GM18505 (cell line): ENCODE data around the gene CCNB2.

Experiments used
- ATAC-seq: cut with Tn5 transposase; IDR thresholded peaks from one replicate; pipeline ENCODE4 v1.9.1; 2021; ENCODE audit not compliant: unreplicated experiment
- POLR2A ChIP-seq: IDR thresholded peaks from 4 replicates; pipeline ENCODE4 v1.6.1; 2011; ENCODE audit warnings: borderline replicate concordance; ENCODE audit not compliant: insufficient read depth, insufficient read length; ENCODE audit errors: extremely low read depth

CCNB2 gene

GRCh38 chr15:59166601-59167265 lies 61.8 kb downstream of the CCNB2 start:
- ATAC-seq: no peak
- TF ChIP-seq POLR2A: no peak

GRCh38 chr15:59168536-59168935 lies 63.6 kb downstream of the CCNB2 start:
- ATAC-seq: no peak
- TF ChIP-seq POLR2A: no peak

DNA sequence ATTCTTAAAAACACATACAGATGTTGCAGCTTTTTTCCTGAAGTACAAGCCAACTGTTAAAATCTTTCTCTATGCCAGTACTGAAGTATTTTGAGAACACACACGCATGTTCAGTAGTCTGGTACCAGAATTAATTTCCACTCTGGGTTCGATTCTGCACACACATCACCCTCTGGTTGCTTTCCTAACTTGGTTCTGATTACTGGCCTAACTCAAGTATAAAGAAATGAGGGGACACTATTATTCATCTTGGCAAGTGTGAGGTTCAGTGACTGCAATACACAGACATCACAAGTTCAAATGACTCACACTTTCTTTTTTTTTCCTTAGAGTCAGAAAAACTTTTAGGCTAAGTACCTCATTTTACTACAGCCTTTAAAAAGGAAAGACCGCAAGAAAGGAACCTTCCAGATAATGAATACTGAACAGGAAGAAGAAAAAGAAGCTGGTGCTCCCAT lies 64.3 kb downstream of the CCNB2 start:
- no peak for TF ChIP-seq POLR2A
- ATAC-seq: no peak

DNA sequence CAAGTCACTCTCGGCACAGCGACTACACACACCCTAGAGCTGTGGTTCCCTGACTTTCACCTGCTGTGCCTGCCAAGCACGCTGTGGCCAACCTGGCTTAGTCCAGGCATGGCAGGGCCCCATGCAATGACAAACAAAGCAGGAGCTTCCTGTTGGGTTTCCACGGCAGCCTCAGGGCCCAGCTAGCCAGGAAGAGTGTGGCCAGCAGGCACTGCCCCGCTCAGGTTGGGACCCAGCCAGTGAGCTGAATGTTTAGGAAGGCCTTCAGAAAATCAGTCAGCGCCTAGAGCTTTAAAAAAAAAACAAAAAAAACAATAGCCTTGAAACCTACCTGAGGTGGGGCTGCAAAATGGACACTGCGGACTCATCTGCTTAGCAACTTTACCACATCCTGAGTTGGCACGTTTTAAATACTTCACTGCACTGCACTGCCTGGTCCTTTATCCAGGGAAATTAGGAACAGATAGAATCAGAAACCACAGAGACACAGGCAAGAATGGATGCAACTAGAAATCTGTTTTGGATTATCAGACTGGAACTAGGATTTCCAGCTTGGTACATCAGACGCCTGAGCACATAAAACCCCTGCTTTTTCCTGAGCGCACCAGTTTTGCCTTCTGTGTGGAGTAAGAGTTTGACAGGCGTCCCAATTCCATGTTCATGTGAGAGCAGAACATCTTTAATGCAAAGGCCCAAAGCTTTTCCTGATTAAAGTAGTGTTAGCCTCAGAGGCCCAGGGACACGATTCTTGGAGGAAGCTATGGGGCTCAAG lies 65.5 kb downstream of the CCNB2 start:
- no peak for ATAC-seq
- no peak for TF ChIP-seq POLR2A

DNA sequence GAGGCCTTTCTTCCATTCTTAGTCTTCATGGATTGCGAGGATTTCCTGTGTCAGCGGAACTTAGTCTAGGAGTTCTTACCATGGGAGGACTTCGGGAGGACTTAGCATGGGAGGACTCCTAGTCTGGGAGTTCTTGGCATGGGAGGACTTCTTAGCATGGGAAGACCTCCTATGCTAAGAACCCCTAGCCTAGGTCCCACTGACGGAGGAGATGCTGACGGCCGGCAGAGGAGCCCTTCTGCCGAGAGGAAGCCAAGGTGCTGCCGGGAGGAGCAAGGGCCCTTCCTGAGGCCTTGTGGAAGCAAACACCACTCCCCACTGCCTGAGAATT lies 66.1 kb downstream of the CCNB2 start:
- no peak for TF ChIP-seq POLR2A

GRCh38 chr15:59172289-59172901 lies 67.4 kb downstream of the CCNB2 start:
- no peak for TF ChIP-seq POLR2A
- no peak for ATAC-seq

More for the DNA sequence above, 66.1 kb downstream of the CCNB2 start:
- ATAC-seq: no peak

GRCh38 chr15:59173194-59173593 lies 68.2 kb downstream of the CCNB2 start:
- ATAC-seq: no peak
- TF ChIP-seq POLR2A: no peak

DNA sequence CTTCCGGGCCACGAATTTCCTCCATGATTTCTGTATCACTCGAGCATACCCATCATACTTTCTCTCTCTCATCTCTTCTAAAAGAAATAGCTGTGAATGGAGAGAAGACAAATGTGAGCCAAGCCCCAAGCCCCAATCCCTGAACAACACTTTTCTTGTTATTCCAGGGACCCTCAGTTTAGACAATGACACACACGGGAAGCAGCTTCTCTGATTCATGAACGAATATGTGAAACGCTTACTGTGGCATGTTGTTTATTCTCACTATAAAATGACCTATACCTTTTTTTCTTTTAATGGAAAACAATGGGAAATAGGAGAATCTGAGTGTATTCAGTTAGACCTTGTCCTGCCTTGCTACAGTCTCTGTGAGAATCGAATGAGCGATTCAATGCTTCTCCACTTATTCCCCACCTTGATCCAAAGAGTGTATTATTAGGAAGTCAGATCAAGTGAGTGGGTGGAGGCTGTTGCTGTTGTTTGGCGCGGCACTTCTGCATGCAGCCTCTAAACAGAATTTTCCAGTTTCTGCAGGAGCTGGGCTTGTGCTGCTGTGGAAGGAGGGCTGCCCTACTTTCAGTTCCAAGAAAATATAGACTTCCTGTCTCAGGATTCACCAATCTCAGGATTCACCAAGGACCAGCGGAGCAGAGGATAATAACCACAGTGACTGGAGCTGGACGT lies 69.3 kb downstream of the CCNB2 start:
- TF ChIP-seq POLR2A: no peak
- no peak for ATAC-seq
